ENCODE measurements around the gene ZDHHC14. TPM values are rescaled to one million over a fixed set of nuclear protein-coding genes. Genes with fewer than 3 reads are reported as not detected.

The ZDHHC14 gene
- total and polyA plus RNA-seq, 4 donors, result 4.3 to 18.3 (median 8.9) TPM

- no peaks in the 10 kb centered on the region for H3K27me3 ChIP-seq (ENCODE audit: control insufficient read depth in 3 of 3, insufficient read depth in 3 of 3, low read length in 2 of 3)
- H3K27ac ChIP-seq (ENCODE audit: low read depth in 1 of 2, low read length in 1 of 2), result no peak overlapping the region
- no peak overlapping the region for H3K9ac ChIP-seq (ENCODE audit: insufficient read depth in 1 of 2, low read length in 2 of 2)
- DNase-seq (no peak), ATAC-seq (ENCODE audit: insufficient read depth, low FRiP score) (no peak)
- 89 to 90% methylated on average over 5 of the region's 5 CpGs for WGBS, 2 donors
- no peak overlapping the region for H3K4me3 ChIP-seq
- TF ChIP-seq CTCF (IDR thresholded peaks at IDR 0.05; ENCODE audit: control extremely low read depth, extremely low read depth), result no peak
- H3K9me3 ChIP-seq (ENCODE audit: control insufficient read depth in 4 of 4, insufficient read depth in 3 of 4, low read length in 3 of 4), result no peaks in the 10 kb centered on the region
- no peaks in the 10 kb centered on the region for H3K4me1 ChIP-seq (ENCODE audit: control insufficient read depth in 5 of 5, insufficient read depth in 5 of 5, low read length in 5 of 5)
- H3K36me3 ChIP-seq (ENCODE audit: control insufficient read depth in 4 of 4, insufficient read depth in 4 of 4, low read length in 4 of 4), result peaks cover 0 to 8% (median 5%) of the 10 kb centered on the region in 4 donors
These were observed 256.5 kb downstream of the ZDHHC14 start for GRCh38 chr6:157637516-157637915.

- no peaks in the 10 kb centered on the region for H3K27me3 ChIP-seq (ENCODE audit: control insufficient read depth in 3 of 3, insufficient read depth in 3 of 3, low read length in 2 of 3)
- ATAC-seq (ENCODE audit: insufficient read depth, low FRiP score) (no peak), DNase-seq (no peak)
- H3K9ac ChIP-seq (ENCODE audit: insufficient read depth in 1 of 2, low read length in 2 of 2), result no peak overlapping the region
- H3K4me3 ChIP-seq, result no peak overlapping the region
- H3K36me3 ChIP-seq (ENCODE audit: control insufficient read depth in 4 of 4, insufficient read depth in 4 of 4, low read length in 4 of 4), result peaks cover 0 to 5% (median 3%) of the 10 kb centered on the region in 4 donors
- H3K9me3 ChIP-seq (ENCODE audit: control insufficient read depth in 4 of 4, insufficient read depth in 3 of 4, low read length in 3 of 4), result no peaks in the 10 kb centered on the region
- H3K4me1 ChIP-seq (ENCODE audit: control insufficient read depth in 5 of 5, insufficient read depth in 5 of 5, low read length in 5 of 5), result no peaks in the 10 kb centered on the region
- H3K27ac ChIP-seq (ENCODE audit: low read depth in 1 of 2, low read length in 1 of 2), result no peak overlapping the region
- 90 to 92% methylated on average over 8 of the region's 8 CpGs for WGBS, 2 donors
- TF ChIP-seq CTCF (IDR thresholded peaks at IDR 0.05; ENCODE audit: control extremely low read depth, extremely low read depth), result no peak
These were observed 257.1 kb downstream of the ZDHHC14 start for GRCh38 chr6:157637941-157638662.

GRCh38 chr6:157638779-157639178, 257.8 kb downstream of the ZDHHC14 start:
- no peak for TF ChIP-seq CTCF (IDR thresholded peaks at IDR 0.05; ENCODE audit: control extremely low read depth, extremely low read depth)
- DNase-seq (no peak), ATAC-seq (ENCODE audit: insufficient read depth, low FRiP score) (no peak)

More at GRCh38 chr6:157638779-157639178, 257.8 kb downstream of the ZDHHC14 start:
- Histone ChIP-seq H3K27me3 (ENCODE audit: control insufficient read depth in 3 of 3, insufficient read depth in 3 of 3, low read length in 2 of 3) (no peaks in the 10 kb centered on the region), H3K9ac (ENCODE audit: insufficient read depth in 1 of 2, low read length in 2 of 2) (no peak overlapping the region), H3K27ac (ENCODE audit: low read depth in 1 of 2, low read length in 1 of 2) (no peak overlapping the region), H3K4me3 (no peak overlapping the region), H3K36me3 (ENCODE audit: control insufficient read depth in 4 of 4, insufficient read depth in 4 of 4, low read length in 4 of 4) (peaks cover 0 to 5% (median 2%) of the 10 kb centered on the region in 4 donors), H3K9me3 (ENCODE audit: control insufficient read depth in 4 of 4, insufficient read depth in 3 of 4, low read length in 3 of 4) (no peaks in the 10 kb centered on the region), H3K4me1 (ENCODE audit: control insufficient read depth in 5 of 5, insufficient read depth in 5 of 5, low read length in 5 of 5) (no peaks in the 10 kb centered on the region)
- WGBS, 2 donors, result 88 to 89% methylated on average over 7 of the region's 7 CpGs

Data from lung (tissue), 12 donors.